Breast epithelium (tissue), 3 donors: ENCODE measurements around the gene CHN1.

Experiments used
- CTCF ChIP-seq, 3 donors: fragments of 450-650 bp; IDR thresholded peaks; one replicate each; pipeline ENCODE4 v1.5.1; 2016 to 2017; ENCODE audit warnings: antibody characterized with exemption in 3 of 3, mild to moderate bottlenecking in 3 of 3, moderate library complexity in 3 of 3
- POLR2AphosphoS5 ChIP-seq, 3 donors: sonication (generic); formaldehyde crosslinking; IDR thresholded peaks; one replicate each; pipeline ENCODE4 v1.6.1; 2017; ENCODE audit warnings: antibody characterized with exemption in 3 of 3

- TF ChIP-seq CTCF (IDR thresholded peaks at IDR 0.05), result no peak
- TF ChIP-seq POLR2AphosphoS5 (IDR thresholded peaks at IDR 0.05), result no peak
These were observed 116.4 kb downstream of the CHN1 start for GRCh38 chr2:174888646-174889271.
